22Rv1 (cell line): ENCODE results near the gene LIN28A.

ENCODE experiments used
- CTCF ChIP-seq: fragments of 450-650 bp; IDR thresholded peaks from 2 replicates; pipeline ENCODE4 v1.5.1; 2017; ENCODE audit warnings: mild to moderate bottlenecking
- ZFX ChIP-seq: fragments of 450-650 bp; IDR thresholded peaks from 2 replicates; pipeline ENCODE4 v1.6.1; 2017; ENCODE audit warnings: antibody characterized with exemption, borderline replicate concordance

DNA sequence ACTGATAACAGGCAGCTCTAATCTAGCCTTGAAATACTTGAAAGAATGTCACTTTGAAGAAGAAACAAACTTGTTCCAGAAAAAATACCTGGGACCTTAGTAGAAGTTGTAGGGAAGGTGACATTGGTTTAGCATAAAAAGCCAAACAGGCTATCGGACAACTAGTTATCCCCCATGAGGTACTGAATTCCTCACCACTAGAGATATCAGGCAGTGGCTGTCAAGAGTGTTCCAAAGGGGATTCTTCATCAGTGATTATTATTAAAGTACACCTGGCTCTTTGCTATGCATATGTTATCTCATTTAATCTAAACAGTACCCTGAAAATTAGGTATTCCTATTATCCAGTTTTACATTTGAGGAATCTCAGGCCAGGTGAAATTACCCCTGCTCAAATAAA, 48.5 kb downstream of the LIN28A start:
- TF ChIP-seq CTCF = no peak
- no peak for TF ChIP-seq ZFX
